Type B pancreatic cell (in vitro differentiated cells): ENCODE results near the gene TBC1D22B. TPM values are rescaled to one million over a fixed set of nuclear protein-coding genes. Genes with fewer than 3 reads are reported as not detected.

Experiments used
- DNase-seq: peaks from one replicate; pipeline ENCODE4 v3.0.0; 2021; ENCODE audit warnings: mixed read lengths; ENCODE audit not compliant: unreplicated experiment; ENCODE audit errors: extremely low spot score
- H3K27ac Mint-ChIP-seq: 2 replicates; pipeline ENCODE4 v1.8.0; 2021; ENCODE audit warnings: mild to moderate bottlenecking, mixed read lengths
- H3K27me3 Mint-ChIP-seq: 2 replicates; pipeline ENCODE4 v1.8.0; 2021; ENCODE audit warnings: mixed read lengths
- H3K36me3 Mint-ChIP-seq: 2 replicates; pipeline ENCODE4 v1.8.0; 2021; ENCODE audit warnings: mixed read lengths
- H3K4me1 Mint-ChIP-seq: one replicate; pipeline ENCODE4 v1.8.0; 2021; ENCODE audit warnings: mixed read lengths; ENCODE audit not compliant: unreplicated experiment
- H3K4me3 Mint-ChIP-seq: 2 replicates; pipeline ENCODE4 v1.8.0; 2021; ENCODE audit warnings: mild to moderate bottlenecking, mixed read lengths
- H3K9me3 Mint-ChIP-seq: 2 replicates; pipeline ENCODE4 v1.8.0; 2021; ENCODE audit warnings: mixed read lengths
- CTCF ChIP-seq: fragments of 200-600 bp; sonication (generic); conservative IDR thresholded peaks from 2 replicates; pipeline ENCODE4 v1.5.0; 2021; ENCODE audit warnings: antibody characterized with exemption, mild to moderate bottlenecking
- total RNA-seq: library from RNA; stranded (reverse); gene quantifications from 2 replicates; pipeline ENCODE4 v1.2.1, GENCODE V29; 2021; ENCODE audit warnings: low replicate concordance

Gene TBC1D22B
- total RNA-seq, 1 donor from 2014 or later, result 13.6 TPM

DNA sequence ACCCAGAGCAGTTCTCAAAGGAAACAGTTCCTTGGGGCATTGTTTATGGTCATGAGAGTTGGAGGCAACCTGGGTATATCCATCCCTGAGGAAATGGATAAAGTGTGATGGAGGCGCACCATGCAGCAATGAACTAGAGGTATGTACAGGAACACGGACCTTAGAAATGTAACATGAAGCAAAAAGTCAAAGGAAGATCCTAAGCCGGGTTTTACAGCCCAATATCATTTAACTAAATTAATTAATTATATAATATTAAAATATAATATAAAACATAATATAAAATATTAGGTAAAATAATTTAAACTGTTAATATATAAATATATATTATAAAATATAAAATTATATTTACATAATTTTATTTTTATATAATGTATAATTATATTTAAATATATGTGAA lies 52.1 kb downstream of the TBC1D22B start:
- TF ChIP-seq CTCF, result no peak
- Mint-ChIP-seq H3K36me3 (peaks cover 16% of the 10 kb centered on the region), H3K4me1 (peaks cover 18% of the 10 kb centered on the region), H3K4me3 (no peak overlapping the region), H3K27me3 (no peaks in the 10 kb centered on the region), H3K27ac (no peak overlapping the region), H3K9me3 (no peaks in the 10 kb centered on the region)
- no peak for DNase-seq

DNA sequence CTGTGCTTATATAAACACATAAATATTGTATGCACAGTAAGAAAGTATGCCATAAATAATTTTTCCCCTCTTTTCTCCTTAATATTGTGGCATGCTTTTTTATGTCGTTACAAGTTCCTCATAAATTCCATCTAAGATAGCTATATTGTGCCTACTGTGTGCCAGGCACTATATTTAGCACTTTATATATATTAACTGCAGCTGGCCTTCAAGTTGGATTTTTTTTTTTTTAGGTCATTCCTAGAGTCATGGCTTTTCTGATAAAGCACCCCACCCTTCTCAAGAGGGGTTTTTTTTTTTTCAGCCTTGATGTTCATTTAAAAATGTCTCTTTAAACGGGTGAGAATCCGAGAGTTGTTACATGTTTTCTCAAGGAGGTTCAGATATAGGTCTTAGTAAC lies 53.4 kb downstream of the TBC1D22B start:
- peaks cover 16% of the 10 kb centered on the region for H3K36me3 Mint-ChIP-seq
- no peak overlapping the region for H3K4me3 Mint-ChIP-seq
- no peak for DNase-seq
- no peaks in the 10 kb centered on the region for H3K27me3 Mint-ChIP-seq
- H3K27ac Mint-ChIP-seq, result no peak overlapping the region
- H3K9me3 Mint-ChIP-seq, result no peaks in the 10 kb centered on the region
- TF ChIP-seq CTCF, result no peak
- H3K4me1 Mint-ChIP-seq, result peaks cover 18% of the 10 kb centered on the region

DNA sequence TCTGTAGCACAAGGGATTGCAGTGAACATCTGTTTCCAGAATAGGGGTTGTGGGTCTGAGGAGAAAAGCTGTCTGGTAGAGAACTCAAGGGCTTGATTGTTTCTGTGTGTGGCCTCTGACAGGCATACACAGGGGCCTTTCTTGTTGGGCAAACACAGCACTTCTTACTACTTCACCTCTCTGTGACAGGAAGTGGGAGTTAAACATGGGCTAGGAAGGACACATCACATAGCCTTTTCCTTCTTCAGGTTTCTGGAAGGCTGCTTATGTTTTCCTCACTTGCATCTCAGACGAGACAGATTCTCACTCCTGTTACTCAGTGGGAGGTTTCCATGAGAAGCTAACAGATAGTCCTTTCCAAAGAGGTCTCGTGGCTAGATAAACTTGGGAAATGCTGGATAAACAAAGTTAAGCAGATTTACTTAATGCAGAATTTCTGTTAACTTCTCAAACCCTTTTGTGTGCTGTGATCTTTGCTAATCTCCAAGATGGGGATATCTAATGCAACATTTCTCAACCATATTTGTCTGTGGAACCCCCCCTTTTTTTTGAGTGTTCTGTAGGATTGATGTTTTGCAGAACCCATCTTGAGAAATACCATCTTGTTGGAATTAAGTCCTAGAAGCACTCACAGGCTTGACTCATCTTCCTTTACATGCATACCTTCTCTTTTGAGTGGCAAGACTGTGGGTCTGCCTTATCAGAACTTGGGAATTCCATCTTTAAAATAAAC lies 54.3 kb downstream of the TBC1D22B start:
- H3K36me3 Mint-ChIP-seq, result peaks cover 16% of the 10 kb centered on the region

DNA sequence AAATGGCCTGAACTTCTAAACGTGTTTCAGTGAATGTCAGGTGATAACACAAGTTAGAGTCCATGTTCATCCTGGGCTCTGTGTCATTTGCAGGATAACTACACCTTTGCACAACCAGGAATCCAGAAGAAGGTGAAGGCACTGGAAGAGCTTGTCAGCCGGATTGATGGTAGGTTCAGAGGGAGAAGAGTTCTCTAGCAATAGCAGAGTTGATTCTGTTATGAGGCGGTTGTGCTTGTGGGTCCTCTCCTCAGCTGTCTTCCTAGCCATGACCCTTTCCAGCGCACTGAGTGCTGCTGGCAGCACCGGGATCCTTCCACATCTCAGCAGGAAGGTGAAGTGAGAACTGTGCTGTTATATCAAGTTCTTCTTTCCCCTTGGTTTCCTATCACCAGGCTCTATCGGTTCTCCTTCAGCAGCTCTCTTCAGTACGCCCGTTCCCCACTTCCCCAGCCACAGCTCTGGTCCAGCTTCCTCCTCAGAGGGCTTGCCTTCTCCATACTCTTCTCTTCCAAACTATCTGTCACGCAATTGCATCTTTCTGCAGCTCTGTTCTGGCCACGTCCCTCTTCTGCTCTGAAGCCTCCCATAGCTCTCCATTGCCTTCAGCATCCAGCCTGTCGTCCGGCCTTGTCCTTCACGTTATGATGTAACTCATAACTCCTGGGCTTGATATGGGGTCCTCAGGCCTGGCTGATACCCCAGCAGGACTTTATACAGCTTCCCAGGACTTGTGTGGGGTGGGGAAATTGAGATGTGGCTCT lies 56.3 kb downstream of the TBC1D22B start:
- Mint-ChIP-seq H3K36me3 (peaks cover 16% of the 10 kb centered on the region), H3K27me3 (no peaks in the 10 kb centered on the region), H3K9me3 (no peaks in the 10 kb centered on the region), H3K4me1 (peaks cover 6% of the 10 kb centered on the region), H3K27ac (no peak overlapping the region), H3K4me3 (no peak overlapping the region)
- DNase-seq, result no peak
- TF ChIP-seq CTCF, result no peak

More for the DNA sequence above, 54.3 kb downstream of the TBC1D22B start:
- Mint-ChIP-seq H3K4me1 (peaks cover 18% of the 10 kb centered on the region), H3K27me3 (no peaks in the 10 kb centered on the region), H3K4me3 (no peak overlapping the region), H3K9me3 (no peaks in the 10 kb centered on the region), H3K27ac (no peak overlapping the region)
- DNase-seq, result no peak
- TF ChIP-seq CTCF, result no peak

DNA sequence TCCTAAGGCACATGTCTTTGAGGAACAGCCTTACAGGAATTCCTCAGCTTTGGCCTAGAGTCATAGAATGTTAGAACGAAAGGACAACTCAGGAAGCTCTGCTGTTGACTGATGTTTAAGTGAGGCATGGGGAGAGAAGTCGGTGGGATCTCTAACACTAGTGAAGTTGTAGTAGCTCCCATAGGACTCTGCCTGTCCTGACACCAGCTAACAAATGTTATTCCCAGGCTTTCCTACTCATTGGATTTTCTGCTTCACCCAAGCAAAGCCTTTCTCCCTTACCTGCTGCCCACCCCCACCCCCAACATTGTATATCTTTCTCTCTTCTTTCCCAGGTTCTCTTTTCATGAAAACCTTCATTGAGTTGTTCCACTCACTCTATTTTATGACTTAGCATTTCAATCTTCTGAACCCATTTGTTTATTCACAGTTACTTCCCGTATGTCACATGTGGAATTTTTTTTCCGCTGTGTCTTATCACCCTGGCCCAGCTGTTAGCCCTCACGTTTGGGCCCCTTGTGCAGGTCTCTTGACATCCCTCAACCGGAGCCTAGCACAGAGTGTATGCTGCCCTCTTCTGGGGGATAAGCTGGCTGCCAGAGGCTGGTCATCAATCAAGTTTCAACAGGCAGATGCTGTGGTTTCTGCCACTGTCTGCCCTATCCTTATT lies 57.0 kb downstream of the TBC1D22B start:
- Mint-ChIP-seq H3K9me3 (no peaks in the 10 kb centered on the region), H3K4me1 (peaks cover under 1% of the 10 kb centered on the region), H3K36me3 (peaks cover 16% of the 10 kb centered on the region), H3K27me3 (no peaks in the 10 kb centered on the region), H3K27ac (no peak overlapping the region), H3K4me3 (no peak overlapping the region)
- no peak for DNase-seq
- peak; percentile 65 for TF ChIP-seq CTCF
